Measurements from ENCODE around the gene GRID1.

DNA sequence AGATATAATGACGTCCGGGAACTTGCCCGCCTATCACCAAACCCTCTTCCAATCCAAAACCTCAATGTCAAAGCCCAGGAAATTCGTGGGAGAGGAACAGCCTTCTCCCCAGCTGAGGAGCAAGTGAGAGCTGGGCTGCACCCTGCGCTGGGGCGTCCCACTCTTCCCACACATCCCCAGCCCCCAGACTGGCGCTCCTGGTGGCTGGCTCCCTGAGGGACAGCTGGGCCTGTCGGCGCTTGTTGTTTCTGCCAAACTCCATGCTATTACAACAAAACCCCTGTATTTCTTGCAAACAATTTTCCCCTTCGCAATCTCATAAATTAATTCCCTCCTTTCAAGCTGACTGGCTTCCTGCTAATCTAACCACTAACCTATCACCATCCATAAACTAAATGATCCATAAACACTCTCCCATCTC lies 53.0 kb downstream of the GRID1 start:
- TF ChIP-seq, protein P1, sequence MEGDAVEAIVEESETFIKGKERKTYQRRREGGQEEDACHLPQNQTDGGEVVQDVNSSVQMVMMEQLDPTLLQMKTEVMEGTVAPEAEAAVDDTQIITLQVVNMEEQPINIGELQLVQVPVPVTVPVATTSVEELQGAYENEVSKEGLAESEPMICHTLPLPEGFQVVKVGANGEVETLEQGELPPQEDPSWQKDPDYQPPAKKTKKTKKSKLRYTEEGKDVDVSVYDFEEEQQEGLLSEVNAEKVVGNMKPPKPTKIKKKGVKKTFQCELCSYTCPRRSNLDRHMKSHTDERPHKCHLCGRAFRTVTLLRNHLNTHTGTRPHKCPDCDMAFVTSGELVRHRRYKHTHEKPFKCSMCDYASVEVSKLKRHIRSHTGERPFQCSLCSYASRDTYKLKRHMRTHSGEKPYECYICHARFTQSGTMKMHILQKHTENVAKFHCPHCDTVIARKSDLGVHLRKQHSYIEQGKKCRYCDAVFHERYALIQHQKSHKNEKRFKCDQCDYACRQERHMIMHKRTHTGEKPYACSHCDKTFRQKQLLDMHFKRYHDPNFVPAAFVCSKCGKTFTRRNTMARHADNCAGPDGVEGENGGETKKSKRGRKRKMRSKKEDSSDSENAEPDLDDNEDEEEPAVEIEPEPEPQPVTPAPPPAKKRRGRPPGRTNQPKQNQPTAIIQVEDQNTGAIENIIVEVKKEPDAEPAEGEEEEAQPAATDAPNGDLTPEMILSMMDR (IDR thresholded peaks at IDR 0.05): no peak
- TF ChIP-seq POLR2A (IDR thresholded peaks at IDR 0.05): no peak

All from lower leg skin (tissue), 3 donors.